ENCODE results near the gene GPR63.
A peak's percentile ranks its signal among the peaks of the same experiment; 100 is the strongest.
"Not testable (repeated sequence)": the region's sequence is repeated elsewhere in the genome, so short reads cannot be mapped to it uniquely, and the experiment has no call there.

The GPR63 gene, protein sequence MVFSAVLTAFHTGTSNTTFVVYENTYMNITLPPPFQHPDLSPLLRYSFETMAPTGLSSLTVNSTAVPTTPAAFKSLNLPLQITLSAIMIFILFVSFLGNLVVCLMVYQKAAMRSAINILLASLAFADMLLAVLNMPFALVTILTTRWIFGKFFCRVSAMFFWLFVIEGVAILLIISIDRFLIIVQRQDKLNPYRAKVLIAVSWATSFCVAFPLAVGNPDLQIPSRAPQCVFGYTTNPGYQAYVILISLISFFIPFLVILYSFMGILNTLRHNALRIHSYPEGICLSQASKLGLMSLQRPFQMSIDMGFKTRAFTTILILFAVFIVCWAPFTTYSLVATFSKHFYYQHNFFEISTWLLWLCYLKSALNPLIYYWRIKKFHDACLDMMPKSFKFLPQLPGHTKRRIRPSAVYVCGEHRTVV

DNA sequence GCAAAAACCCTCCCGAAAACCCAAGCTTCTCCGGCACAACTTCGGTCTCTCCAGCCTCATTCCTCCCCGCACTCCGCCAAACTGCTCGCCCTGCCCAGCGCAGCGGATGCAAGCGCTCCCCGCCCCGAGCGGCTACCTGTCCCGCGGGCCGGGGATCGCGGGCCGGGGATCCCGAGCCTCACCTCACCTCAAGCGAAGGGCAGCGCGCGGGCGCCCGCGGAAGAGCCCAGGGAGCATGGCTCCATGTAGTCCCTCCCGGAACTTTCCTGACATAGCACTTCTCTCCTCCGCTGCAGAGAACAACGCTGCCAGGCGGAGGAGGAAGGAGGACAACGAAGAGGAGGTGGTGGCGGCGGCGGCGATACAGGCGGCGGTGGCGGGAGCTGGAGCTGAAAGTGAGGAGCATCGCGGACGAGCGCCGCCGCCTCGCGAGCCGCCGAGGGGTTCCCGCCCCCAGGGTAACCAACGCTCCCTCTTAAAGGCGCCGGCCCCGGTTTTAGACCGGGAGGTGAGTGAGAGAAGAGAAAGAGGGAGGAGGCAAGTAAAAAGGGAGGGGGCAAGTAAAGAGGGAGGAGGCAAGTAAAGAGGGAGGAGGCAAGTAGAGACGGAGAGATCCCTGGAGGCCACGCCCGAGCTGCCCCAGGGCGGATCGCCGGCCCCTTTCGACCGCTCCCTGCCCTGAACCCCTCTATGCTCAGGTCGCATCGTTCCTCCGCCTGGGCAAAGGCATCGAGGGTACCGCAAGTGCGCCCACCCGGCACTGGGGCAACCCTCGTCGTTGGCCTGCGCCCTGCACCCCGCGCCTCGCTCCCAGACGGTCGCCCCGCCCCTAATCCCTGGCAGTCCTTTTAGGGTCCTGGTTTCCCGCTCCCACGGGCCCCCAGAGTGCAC lies at the start of gene GPR63:
Gene GPR63 (minus strand): TSS at position 397 of the 891 bp plus-strand sequence. CDS start 37,746 bp downstream, outside the sequence.
- peak; percentile 60 for DNase-seq (ENCODE audit: low read depth)

DNA sequence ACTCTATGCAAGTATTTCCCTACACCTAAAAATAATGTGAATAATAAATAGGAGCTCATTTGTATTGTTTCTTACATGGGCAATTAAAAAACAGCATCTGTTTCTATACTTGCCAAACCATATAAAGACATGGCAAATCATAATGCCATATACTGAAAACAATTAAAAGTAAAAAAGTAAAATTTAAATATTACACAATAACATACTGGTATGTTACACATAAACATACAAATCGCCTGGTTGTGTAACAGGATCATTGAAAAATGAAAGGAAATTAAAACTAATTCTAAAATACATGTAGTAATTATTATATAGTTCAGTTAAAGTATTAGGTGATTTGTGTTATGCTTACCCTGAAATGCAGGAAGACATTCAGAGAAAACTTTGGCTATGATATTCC lies 49.2 kb upstream of the GPR63 start:
- no peak for DNase-seq (ENCODE audit: low read depth)

DNA sequence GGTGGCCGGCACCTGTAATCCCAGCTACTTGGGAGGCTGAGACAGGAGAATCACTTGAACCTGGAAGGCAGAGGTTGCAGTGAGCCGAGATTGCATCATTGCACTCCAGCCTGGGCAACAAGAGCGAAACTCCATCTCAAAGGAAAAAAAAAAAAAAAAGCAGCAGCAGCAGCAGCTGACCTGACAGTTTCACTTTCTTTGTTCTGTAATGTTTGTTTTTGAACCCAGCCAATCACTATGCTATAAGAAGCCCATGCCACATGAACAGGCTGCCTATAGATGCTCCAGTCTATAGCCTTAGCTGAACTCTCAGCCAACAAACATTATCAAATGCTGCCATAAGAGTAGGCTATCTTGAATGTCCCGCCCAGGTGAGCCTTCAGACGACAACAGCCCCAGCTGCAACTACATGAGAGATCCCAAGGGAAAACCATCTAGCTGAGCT lies 47.9 kb upstream of the GPR63 start:
- not testable (repeated sequence) for DNase-seq (ENCODE audit: low read depth)

DNA sequence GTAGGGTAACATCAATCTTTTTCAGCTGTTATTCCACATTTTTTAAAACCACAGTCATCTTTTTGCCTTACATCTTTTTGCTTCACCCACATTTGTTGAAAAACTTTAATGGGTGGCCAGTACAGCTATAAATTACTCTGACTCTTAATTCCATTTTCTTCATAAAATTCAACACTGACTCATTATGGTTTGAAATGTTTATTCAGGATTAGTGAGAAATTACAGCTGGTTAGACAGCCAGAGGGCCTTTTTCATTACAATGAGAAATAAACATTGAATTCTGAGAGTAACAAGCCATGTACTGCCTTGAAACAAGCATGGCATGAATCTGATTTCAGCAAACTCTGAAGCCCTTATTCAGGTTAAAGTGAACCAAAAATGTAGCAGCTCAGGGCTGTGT lies 40.9 kb upstream of the GPR63 start:
- DNase-seq (ENCODE audit: low read depth): no peak

DNA sequence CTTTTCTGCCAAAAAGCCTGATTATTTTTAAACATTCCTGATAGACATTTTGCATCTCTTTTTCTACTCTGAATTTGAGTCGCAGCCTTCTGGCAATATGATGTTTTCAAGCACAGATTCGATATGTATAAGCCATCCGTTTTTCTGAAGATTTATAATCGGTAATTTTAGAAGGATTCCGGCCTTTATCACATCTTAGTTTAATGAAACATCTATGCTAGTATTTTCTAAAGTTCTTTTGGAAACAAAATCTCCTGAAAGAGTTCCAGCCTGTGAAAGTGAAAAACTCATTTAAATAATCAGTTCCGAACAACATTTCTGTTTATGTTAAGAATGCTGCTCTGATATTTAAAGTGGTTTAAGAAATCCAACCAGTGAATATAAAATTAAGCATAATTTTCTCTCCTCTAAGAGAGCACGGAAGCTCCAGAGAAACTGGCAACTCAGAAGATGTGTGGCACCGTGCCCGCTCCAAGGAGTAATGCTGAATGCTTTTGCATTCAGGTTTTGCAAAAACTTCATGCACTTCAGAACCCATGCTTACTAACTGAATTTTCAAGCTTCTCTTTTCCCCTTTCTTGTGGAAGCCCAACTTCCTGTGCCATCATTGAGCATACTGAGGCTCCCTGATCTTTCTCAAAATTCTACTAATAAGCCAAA lies 39.7 kb upstream of the GPR63 start:
- DNase-seq (ENCODE audit: low read depth): no peak

DNA sequence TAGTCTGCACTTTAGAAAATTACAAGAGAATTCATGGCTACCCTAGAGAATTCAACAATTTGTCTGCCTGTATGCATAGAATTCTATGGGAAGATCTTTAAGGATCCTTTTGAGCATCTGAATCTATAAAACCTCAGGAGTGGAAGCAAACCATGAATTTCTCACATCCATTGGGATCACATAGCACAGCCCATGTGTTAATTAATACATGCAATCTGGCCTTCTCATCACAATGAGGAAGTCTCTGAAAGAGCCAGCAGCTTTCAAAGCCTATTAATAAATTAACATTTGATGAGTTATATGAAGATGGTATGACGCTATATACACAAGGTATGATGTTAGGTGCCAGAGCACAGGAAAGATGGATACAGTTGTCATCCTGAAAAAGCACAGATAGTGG lies 35.7 kb upstream of the GPR63 start:
- no peak for DNase-seq (ENCODE audit: low read depth)

DNA sequence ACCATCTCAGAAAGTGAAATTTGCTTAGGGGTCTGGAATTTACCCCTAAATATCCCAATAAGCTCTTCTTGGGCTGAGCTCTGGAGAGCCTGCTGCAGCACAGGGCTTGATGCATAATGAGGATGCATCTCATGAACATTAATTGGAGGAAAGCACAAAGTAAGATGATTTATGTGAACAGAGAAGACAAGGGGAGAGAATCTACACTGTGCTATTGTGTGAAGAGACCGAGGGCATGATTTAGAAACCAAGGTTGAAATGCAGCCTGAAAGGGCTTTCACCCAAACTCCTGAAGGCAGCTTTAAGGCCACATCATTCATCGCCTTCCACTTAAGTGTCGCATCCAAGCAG lies 27.8 kb upstream of the GPR63 start:
- no peak for DNase-seq (ENCODE audit: low read depth)

DNA sequence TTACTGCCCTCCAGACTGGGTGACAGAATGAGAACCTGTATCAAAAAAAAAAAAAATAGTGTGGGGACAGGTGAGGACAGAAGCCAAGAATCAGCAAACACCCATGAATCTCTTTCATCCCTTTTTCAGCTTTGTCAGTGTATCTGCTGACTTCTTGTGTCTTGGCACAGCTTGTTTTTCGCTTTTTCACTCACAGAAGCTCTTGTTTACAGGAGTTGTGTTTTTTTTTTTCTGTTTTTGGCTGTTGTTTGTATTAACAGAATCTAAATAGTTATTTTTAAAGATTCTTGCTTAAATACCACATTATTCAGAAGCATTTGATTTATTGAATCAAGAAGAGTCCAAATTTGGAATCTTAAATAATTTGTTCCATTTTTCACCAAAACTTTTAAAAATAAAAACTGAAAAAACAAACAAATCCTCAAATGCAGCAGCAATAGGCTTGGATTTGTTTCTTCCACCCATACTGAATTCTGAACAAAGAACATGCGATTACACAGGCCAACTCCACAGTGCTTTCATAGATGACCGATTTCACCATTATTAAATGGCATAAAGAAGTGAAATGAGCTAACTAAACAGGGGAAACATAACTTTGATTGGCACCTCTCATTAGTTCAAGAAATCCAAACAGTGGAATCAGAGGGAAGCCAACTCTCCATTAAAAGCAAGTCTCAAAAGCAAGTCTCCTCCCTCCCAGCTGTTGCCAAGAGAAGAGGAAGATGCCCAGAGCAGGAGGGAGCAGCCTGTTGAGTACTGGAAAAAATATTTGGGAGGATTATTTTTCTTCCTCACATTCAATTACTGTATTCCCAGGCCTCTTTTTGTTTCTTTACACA lies 27.2 kb upstream of the GPR63 start:
- DNase-seq (ENCODE audit: low read depth): no peak

DNA sequence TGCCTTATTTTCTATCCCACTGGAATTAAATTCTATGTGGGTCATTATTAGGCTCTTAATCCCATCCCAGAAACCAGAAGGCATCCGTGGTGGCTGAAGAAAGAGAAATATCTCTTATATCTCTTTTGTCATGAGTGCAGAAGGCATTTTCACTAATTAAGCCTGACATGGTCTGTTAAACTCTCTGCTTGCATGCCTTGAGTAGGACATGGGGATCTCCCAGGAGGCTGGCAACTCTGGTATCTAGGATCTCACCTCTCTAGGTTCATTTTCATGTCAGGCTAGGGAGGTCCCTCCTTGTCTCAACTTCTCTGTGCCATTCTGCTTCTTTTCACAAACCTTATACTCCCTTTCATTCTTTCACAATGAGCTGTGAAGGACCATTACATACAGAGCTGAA lies 25.3 kb upstream of the GPR63 start:
- DNase-seq (ENCODE audit: low read depth): no peak

DNA sequence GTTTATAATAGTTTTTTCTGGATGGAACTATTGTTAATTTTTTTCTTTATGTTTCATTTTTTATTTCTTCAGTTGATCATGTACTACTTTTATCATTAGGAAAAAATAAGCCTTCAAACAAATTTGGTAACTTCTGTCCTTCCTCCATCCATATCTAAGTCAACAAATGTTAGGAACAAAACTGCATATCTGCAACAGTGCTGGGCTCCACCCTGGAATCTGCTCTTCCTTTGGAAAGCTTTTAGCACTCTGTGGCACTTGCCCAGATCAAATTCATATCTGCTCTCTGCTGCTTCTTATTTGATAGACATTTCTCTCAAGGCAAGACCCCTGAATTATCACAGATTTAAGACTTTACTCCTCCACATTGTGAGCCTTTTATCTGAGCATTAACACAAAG lies 24.3 kb upstream of the GPR63 start:
- no peak for DNase-seq (ENCODE audit: low read depth)

DNA sequence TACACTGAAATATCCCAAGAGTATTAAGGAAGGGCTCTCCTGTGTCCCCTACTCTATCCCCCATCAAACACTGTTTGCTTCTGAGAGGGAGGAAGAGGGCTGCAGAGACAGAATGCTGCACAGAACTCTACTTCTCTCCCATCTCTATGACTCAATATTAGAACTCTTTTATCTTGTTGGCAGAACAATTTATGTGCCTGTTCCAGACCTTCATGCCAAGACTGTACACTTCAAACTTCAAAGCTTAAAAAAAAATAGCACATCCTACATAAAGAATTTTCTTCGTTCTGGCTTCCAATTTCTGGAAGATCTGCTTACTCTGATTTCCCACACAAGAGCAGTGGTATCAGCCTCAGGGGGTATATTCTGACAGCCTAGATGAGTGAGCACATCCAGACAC lies 19.6 kb upstream of the GPR63 start:
- no peak for DNase-seq (ENCODE audit: low read depth)

DNA sequence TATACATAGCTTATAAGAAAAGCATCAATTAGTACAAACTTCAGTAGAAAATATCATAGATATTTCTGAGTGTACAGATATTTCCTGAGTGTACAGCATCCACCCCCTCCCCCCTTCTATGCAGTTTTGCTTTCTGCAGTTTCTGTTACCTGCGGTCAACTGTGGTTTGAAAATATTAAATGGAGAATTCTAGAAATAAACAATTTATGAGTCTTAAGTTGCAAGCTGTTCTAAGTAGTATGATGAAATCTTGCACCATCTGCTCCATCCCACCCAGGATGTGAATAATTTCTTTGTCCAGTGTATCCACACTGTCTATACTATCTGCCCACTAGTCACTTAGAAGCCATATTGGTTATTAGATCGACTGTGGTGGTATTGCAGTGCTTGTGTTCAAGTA lies 15.8 kb upstream of the GPR63 start:
- DNase-seq (ENCODE audit: low read depth): no peak

DNA sequence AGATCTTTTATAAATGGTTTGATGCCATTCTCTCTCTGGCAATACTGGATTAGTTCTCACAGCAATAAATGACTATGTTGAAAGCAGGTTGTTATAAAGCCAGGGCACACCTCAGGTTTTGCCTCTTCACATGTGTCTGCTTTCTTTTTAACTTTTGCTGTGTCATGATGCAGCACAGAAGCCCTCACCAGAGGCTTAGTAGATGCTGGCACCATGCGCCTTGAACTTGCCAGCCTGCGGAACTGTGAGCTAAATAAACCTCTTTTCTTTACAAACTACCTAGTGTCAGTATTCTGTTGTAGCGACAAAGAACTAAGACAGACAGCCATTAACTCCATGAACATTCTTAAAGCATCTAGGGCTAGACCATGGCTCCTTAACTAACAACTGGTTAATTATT lies 15.3 kb upstream of the GPR63 start:
- DNase-seq (ENCODE audit: low read depth): no peak

DNA sequence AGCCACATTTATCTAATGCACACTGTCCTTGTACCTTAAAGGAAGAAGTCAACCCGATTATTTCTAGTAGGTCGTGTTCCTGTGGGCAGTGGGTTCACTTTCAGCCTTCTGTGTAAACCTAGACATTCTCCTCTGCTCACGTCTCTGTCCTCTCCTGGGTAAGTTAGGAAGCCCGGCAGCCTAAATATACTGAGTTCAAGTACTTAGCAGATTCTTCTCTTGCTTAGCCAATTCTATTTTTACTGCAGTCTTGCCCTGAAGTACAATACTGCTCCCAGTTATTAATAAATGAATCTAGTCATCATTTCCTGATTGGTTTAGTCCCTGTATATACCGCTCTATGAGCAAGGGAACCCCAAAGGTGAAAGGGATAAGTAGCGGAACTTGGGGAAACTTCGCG lies 14.6 kb upstream of the GPR63 start:
- DNase-seq (ENCODE audit: low read depth): no peak

DNA sequence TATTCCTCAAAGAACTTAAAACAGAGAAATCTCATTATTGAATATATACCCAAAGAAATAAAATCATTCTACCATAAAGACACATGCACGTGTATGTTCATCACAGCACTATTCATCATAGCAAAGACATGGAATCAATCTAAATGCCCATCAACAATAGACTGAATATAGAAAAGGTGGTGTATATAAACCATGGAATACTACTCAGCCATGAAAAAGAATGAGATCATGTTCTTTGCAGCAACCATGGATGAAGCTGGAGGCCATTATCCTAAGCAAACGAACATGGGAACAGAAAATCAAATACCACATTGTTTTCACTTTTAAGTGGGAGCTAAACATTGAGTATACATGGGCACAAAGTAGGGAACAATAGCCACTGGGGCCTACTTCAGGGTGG lies 12.3 kb upstream of the GPR63 start:
- DNase-seq (ENCODE audit: low read depth): no peak

DNA sequence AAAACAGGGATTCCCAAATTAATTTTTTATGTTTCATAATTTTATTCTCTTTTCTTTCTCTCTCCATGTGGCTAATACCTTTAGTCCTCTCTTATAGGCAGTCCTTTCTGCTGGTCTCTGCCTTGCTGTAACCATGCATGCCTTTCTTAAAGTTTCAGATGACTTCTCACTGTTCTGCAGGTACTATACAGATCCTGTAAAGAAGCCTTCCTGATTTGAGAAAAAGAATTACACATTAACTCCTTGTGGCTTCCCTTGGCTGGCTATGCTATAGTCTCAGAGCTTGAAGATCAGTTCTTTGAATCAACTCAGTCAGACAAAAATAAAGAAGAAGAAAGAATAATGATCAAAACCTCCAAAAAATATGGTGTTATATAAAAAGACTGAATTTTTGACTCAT lies 7.3 kb upstream of the GPR63 start:
- no peak for DNase-seq (ENCODE audit: low read depth)

DNA sequence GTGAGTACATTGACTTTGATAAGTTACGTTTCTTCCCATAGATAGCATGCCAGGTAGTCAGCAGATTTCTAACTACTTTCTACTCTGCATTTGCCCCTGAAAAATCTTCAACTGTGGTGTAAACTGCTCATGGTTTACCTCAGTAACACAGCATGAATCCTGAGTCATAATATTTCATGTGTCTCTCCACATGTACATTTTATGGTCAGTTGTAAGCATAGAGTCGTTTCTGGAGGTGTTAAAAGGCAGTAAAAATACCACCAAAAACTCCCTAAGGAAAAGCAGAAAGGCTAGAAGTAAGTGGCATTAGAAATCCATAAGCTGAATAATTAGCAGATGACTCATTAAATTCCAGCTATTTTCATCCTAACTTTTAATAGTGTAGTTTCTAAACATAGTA lies 4.1 kb upstream of the GPR63 start:
- DNase-seq (ENCODE audit: low read depth): no peak

DNA sequence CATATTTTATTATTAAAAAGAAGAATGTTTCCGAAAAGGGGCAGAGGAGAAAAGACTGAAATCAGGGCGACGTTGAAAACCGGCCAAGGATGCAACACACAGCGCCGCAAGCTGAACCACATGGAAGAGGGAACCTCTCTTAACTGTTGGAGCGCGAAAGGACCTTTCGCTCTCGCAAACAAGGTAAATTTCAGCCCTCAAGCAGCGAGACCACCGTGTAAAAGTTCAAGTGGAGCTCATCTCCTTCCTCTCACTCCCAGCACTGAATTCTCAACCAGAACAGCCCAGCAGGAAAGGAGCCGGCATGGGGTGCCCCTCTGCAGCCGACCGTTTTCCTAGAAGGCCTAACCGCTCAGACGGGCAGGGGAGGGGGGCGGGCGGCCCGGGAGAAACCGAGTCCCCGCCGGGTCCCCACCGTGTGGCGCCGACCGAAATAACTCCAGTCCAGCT lies 621 bp downstream of the GPR63 start:
- DNase-seq (ENCODE audit: low read depth): no peak

DNA sequence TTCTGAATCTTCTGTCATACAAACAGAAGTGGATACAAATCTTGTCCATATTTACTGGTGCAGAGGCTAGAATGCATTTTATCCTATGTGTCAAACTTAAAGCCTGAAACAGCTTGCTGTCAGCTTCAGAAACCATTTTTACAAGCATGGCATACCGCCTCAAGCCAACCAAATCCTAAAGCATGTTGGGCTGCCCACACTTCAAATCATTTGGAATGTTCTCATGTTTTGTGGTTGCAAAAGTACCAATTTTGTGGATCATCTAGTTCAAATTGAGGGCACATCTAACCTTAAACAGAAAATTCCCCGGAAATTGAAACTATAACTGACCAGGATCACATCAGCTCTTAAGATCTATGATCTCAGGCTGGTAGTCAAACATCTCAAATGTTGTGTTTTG lies 3.2 kb downstream of the GPR63 start:
- no peak for DNase-seq (ENCODE audit: low read depth)

DNA sequence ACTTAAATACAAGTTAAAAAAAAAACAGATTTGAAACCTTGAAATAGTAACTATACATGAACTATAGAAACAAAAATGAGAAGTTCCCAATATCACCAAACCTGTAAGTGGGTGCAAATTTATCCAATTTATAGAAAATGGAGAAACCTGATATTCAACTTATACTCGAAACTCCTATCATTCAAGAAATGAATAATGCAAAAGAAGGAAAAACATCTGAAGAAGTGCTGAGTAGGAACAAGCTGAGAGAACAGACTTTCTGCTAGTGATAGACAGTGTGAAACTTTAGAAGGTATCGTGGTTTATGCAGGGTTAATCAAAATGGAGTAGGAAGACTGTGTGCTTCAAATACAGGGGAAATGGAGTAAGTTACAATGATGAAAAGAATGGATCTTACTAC lies 4.5 kb downstream of the GPR63 start:
- no peak for DNase-seq (ENCODE audit: low read depth)

DNA sequence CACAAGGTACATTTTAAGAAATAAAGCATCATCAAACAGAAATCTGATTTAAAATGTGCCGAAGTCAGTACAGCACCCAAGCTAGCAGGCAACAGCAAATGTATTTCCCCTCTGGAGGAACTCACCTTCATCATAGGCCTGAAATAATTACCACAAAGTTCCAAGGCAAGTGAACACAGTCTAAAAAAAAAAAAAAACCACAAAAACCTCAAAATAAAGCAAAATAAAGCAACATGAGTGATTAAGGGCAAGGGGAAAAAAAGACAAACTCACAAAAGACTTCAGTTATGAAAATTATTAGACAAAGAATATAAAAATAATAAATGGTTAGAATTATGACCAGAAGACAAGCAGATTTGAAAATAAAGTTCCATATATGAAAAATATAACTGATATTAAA lies 10.4 kb downstream of the GPR63 start:
- DNase-seq (ENCODE audit: low read depth): no peak

DNA sequence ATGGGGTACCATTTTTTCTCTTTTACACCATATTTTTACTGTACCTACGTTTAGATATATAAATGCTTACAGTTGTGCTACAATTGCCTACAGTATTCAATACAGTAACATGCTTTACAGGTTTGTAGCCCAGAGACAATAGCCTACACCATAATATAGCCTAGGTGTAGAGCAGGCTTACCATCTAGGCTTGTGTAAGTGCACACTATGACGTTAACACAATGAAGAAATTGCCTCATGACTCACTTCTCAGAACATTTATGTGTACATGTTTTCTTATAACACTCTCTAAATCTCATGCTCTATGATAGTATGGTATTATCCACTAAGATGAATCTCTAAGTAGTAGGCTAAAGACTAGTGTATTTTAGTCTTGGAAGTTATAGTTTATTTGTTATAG lies 13.5 kb downstream of the GPR63 start:
- no peak for DNase-seq (ENCODE audit: low read depth)

All from HS-5 (cell line).